WTC11 (cell line): ENCODE measurements around the gene SMIM29. TPM values are rescaled to one million over a fixed set of nuclear protein-coding genes. Genes with fewer than 3 reads are reported as not detected.
A peak's percentile ranks its signal among the peaks of the same experiment; 100 is the strongest.

Experiments used
- ATAC-seq: fragments of 200-7000 bp; cut with Tn5 transposase; 2 replicates; pipeline ENCODE4 v1.10.0; 2021; ENCODE audit warnings: mild to moderate bottlenecking, moderate library complexity
- CTCF ChIA-PET: fragments of 300-600 bp; sonication (Branson Sonifier 250); formaldehyde crosslinking; loops from one replicate; lab custom pipeline; 2021; ENCODE audit warnings: antibody characterized with exemption; lab: Charles Lee
- POLR2A ChIA-PET: fragments of 350-600 bp; sonication (Branson Sonifier 250); formaldehyde crosslinking; loops from one replicate; lab custom pipeline; 2021; ENCODE audit warnings: antibody characterized with exemption; lab: Charles Lee
- DNase-seq: peaks from one replicate; pipeline ENCODE4 v3.0.0; 2021; ENCODE audit warnings: low spot score
- H3K27ac Mint-ChIP-seq: 2 replicates; pipeline ENCODE4 v1.8.0; 2021; ENCODE audit warnings: mixed read lengths
- H3K27me3 Mint-ChIP-seq: 2 replicates; pipeline ENCODE4 v1.8.0; 2021; ENCODE audit warnings: low read depth, mild to moderate bottlenecking, moderate library complexity, mixed read lengths
- H3K36me3 Mint-ChIP-seq: 2 replicates; pipeline ENCODE4 v1.8.0; 2021; ENCODE audit warnings: mixed read lengths
- H3K4me1 Mint-ChIP-seq: 2 replicates; pipeline ENCODE4 v1.8.0; 2022; ENCODE audit warnings: mixed read lengths
- H3K4me3 Mint-ChIP-seq: 2 replicates; pipeline ENCODE4 v1.8.0; 2021; ENCODE audit warnings: mild to moderate bottlenecking, moderate library complexity, mixed read lengths
- H3K9me3 Mint-ChIP-seq: 2 replicates; pipeline ENCODE4 v1.8.0; 2021; ENCODE audit warnings: mixed read lengths
- CBFB ChIP-seq: sonication (generic); formaldehyde crosslinking; IDR thresholded peaks from 2 replicates; pipeline ENCODE4 v1.8.1; 2022; ENCODE audit warnings: mild to moderate bottlenecking, low read depth, missing genetic modification reagents
- KAT7 ChIP-seq: sonication (generic); formaldehyde crosslinking; IDR thresholded peaks from 2 replicates; pipeline ENCODE4 v1.8.1; 2023; ENCODE audit warnings: missing genetic modification reagents, mild to moderate bottlenecking, borderline replicate concordance
- MYBL2 ChIP-seq: sonication (generic); formaldehyde crosslinking; IDR thresholded peaks from 2 replicates; pipeline ENCODE4 v1.8.1; 2023; ENCODE audit warnings: mild to moderate bottlenecking, moderate library complexity, missing genetic modification reagents
- NR1H2 ChIP-seq: sonication (generic); formaldehyde crosslinking; IDR thresholded peaks from 2 replicates; pipeline ENCODE4 v1.9.0; 2021; ENCODE audit warnings: mild to moderate bottlenecking, moderate library complexity, missing genetic modification reagents
- SMAD4 ChIP-seq: sonication (generic); formaldehyde crosslinking; IDR thresholded peaks from 2 replicates; pipeline ENCODE4 v1.8.0; 2022; ENCODE audit warnings: mild to moderate bottlenecking, missing genetic modification reagents
- ZNF121 ChIP-seq: sonication (generic); formaldehyde crosslinking; IDR thresholded peaks from 2 replicates; pipeline ENCODE4 v1.8.0; 2023; ENCODE audit warnings: missing genetic modification reagents
- ZNF138 ChIP-seq: sonication (generic); formaldehyde crosslinking; conservative IDR thresholded peaks from 2 replicates; pipeline ENCODE4 v1.8.1; 2022; ENCODE audit warnings: mild to moderate bottlenecking, moderate library complexity, missing genetic modification reagents
- ZNF423 ChIP-seq: fragments of 250-450 bp; sonication (Bioruptor Pico); IDR thresholded peaks from 2 replicates; pipeline ENCODE4 v2.1.2; 2022; ENCODE audit warnings: mild to moderate bottlenecking, moderate library complexity
- total RNA-seq: library from RNA; stranded (reverse); gene quantifications from 3 replicates; pipeline ENCODE4 v1.2.3, GENCODE V29; 2021
- TF ChIP-seq, protein P1 (sequence below): sonication (generic); formaldehyde crosslinking; IDR thresholded peaks from 2 replicates; pipeline ENCODE4 v1.8.0; 2023; ENCODE audit warnings: mild to moderate bottlenecking, missing genetic modification reagents
- TF ChIP-seq, protein P2 (sequence below): fragments of 250-450 bp; sonication (Bioruptor Pico); IDR thresholded peaks from 2 replicates; pipeline ENCODE4 v1.8.0; 2021; ENCODE audit warnings: mild to moderate bottlenecking
- TF ChIP-seq, protein P3 (sequence below): fragments of 250-450 bp; sonication (Bioruptor Pico); IDR thresholded peaks from 2 replicates; pipeline ENCODE4 v1.9.0; 2021; ENCODE audit warnings: moderate library complexity, mild to moderate bottlenecking, inconsistent platforms, borderline replicate concordance
- TF ChIP-seq, protein P4 (sequence below): sonication (generic); formaldehyde crosslinking; IDR thresholded peaks from 2 replicates; pipeline ENCODE4 v1.8.0; 2022; ENCODE audit warnings: mild to moderate bottlenecking, missing genetic modification reagents

The SMIM29 gene
- total RNA-seq, 1 experiment from 2014 or later = 11.7 TPM

DNA sequence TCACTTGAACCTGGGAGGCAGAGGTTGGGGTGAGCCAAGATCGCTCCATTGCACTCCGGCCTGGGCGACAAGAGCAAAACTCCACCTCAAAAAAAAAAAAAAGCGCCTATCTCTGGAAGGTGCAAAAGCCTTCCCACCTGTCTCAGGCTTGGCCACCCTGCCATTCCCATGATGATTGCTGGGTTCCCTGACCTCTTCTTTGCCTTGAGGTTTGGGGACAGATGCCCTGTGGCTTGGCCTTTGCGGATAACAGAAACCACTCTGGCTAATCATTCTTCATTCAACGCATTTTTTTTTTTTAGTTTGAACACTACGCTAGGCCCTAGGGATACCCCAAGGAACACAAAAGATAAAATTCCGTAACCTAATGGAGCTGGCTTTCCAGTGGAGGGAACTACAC is 18.9 kb downstream of the SMIM29 start (continued):
- TF ChIP-seq KAT7 (CRISPR knock-in tag) (no peak), ZNF121 (CRISPR knock-in tag) (no peak), CBFB (CRISPR knock-in tag) (no peak)
- TF ChIP-seq, protein P1, sequence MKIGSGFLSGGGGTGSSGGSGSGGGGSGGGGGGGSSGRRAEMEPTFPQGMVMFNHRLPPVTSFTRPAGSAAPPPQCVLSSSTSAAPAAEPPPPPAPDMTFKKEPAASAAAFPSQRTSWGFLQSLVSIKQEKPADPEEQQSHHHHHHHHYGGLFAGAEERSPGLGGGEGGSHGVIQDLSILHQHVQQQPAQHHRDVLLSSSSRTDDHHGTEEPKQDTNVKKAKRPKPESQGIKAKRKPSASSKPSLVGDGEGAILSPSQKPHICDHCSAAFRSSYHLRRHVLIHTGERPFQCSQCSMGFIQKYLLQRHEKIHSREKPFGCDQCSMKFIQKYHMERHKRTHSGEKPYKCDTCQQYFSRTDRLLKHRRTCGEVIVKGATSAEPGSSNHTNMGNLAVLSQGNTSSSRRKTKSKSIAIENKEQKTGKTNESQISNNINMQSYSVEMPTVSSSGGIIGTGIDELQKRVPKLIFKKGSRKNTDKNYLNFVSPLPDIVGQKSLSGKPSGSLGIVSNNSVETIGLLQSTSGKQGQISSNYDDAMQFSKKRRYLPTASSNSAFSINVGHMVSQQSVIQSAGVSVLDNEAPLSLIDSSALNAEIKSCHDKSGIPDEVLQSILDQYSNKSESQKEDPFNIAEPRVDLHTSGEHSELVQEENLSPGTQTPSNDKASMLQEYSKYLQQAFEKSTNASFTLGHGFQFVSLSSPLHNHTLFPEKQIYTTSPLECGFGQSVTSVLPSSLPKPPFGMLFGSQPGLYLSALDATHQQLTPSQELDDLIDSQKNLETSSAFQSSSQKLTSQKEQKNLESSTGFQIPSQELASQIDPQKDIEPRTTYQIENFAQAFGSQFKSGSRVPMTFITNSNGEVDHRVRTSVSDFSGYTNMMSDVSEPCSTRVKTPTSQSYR = no peak

DNA sequence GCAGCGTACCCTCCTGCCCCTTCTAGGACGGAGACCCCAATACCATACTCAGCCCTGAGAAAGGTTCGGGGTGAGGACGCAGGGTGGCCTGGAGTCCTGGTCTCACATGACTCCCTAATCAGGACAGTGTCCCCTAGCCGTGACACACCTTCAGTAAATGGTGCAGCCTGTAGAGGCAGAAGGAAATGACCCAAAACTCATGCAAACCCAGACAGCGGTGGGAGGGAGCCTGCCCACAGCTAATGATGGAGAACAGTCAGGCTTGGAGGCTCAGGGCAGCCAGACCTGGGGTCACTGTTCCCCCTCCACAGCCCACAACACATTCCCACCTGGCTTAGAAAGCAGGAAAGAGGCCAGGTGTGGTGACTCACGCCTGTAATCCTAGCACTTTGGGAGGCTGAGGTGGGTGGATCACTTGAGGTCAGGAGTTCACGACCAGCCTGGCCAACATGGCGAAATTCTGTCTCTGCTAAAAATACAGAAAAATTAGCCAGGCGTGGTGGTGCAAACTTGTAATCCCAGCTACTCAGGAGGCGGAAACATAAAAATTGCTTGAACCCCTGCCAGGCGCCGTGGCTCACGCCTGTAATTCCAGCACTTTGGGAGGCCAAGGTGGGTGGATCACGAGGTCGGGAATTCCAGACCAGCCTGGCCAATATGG is 20.9 kb downstream of the SMIM29 start:
- TF ChIP-seq ZNF138 (CRISPR knock-in tag) (no peak), SMAD4 (CRISPR knock-in tag) (no peak), NR1H2 (no peak)
- ChIA-PET POLR2A (interaction anchor here (0.6 to 2.1 kb wide), 8 partner anchors 9 to 531 kb away, joined by 3 to 41 read pairs (median 4); partner anchors contain the start of genes HMGA1 and SMIM29), CTCF (interaction anchor here (0.6 to 1.7 kb wide), 8 partner anchors 12 to 563 kb away, joined by 3 to 24 read pairs (median 4); partner anchors contain the start of gene SMIM29)
- H3K27me3 Mint-ChIP-seq = no peaks in the 10 kb centered on the region; the same call in 1 of the 2 replicates
- no peak overlapping the region for H3K4me3 Mint-ChIP-seq
- no peaks in the 10 kb centered on the region for H3K9me3 Mint-ChIP-seq
- H3K4me1 Mint-ChIP-seq = peaks cover 56% of the 10 kb centered on the region
- no peak for ATAC-seq
- DNase-seq = no peak
- no peaks in the 10 kb centered on the region for H3K36me3 Mint-ChIP-seq
- H3K27ac Mint-ChIP-seq = peak overlapping the region; percentile 98

DNA sequence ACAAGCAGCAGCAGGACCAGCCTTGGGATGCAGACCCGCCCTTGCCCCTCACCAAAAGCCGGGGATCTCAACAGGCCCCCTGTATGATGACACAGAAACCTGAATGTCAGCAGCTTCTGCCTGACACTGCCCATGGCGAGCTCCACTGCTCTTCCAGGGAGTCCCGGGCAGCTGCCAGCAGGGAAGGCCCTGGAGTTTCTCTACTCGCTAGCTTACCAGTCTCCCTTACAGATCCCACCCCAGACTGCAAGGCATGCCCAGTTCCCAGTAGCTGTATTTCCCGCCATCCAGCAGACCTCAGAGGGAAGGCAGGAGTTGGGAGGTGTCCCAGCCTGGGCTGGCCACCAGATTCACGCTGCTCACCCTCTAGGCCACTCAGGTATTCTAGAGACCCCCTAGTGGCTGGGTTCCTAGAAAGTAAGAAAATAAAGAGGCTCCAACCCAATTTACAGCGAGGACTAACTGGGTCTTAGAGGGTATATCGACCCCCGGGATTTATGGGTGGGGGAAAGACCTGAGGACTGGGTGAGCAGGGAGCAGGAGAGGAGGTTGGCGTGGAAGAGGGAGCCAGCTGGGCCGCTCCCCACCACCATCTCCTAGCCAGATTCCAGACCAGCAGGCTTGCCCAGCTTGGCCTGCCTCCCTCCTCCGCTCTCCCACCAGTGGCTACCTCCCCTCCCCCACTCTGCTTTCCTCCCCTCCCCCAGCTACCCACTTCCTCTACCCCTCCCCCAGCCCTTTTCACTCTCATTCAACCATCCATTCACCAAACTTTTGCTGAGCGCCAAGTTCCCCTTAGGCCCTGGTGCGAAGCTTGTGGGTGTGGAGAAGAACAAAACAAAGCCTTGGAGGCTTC is 21.8 kb downstream of the SMIM29 start:
- H3K36me3 Mint-ChIP-seq = no peaks in the 10 kb centered on the region
- H3K27ac Mint-ChIP-seq = peak overlapping the region; percentile 98
- TF ChIP-seq, protein P2, sequence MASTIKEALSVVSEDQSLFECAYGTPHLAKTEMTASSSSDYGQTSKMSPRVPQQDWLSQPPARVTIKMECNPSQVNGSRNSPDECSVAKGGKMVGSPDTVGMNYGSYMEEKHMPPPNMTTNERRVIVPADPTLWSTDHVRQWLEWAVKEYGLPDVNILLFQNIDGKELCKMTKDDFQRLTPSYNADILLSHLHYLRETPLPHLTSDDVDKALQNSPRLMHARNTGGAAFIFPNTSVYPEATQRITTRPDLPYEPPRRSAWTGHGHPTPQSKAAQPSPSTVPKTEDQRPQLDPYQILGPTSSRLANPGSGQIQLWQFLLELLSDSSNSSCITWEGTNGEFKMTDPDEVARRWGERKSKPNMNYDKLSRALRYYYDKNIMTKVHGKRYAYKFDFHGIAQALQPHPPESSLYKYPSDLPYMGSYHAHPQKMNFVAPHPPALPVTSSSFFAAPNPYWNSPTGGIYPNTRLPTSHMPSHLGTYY (CRISPR knock-in tag) = no peak
- TF ChIP-seq, protein P1 = peak; percentile 45; the same call in 1 of the 2 replicates
- TF ChIP-seq ZNF423 (CRISPR knock-in tag) (peak; percentile 18; the same call in 1 of the 2 replicates), MYBL2 (CRISPR knock-in tag) (0 out of 2 replicates have a peak, but pooled peaks have one; percentile 27)
- TF ChIP-seq, protein P3, sequence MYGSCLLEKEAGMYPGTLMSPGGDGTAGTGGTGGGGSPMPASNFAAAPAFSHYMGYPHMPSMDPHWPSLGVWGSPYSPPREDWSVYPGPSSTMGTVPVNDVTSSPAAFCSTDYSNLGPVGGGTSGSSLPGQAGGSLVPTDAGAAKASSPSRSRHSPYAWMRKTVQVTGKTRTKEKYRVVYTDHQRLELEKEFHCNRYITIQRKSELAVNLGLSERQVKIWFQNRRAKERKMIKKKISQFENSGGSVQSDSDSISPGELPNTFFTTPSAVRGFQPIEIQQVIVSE (CRISPR knock-in tag) = no peak
- TF ChIP-seq, protein P4, sequence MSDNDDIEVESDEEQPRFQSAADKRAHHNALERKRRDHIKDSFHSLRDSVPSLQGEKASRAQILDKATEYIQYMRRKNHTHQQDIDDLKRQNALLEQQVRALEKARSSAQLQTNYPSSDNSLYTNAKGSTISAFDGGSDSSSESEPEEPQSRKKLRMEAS = peak; percentile 37; the same call in 1 of the 2 replicates
- ChIA-PET POLR2A (interaction anchor here (0.6 to 2.1 kb wide), 11 partner anchors 10 to 1004 kb away, joined by 3 to 41 read pairs (median 4); partner anchors contain the start of genes GRM4, HMGA1 and SMIM29), CTCF (interaction anchor here (0.6 to 1.7 kb wide), 13 partner anchors 10 to 562 kb away, joined by 3 to 24 read pairs (median 4); partner anchors contain the start of genes HMGA1 and SMIM29)
- H3K27me3 Mint-ChIP-seq = no peaks in the 10 kb centered on the region; the same call in 1 of the 2 replicates
- DNase-seq (peak; percentile 66), ATAC-seq (peak; percentile 35)
- peaks cover 55% of the 10 kb centered on the region for H3K4me1 Mint-ChIP-seq
- no peaks in the 10 kb centered on the region for H3K9me3 Mint-ChIP-seq
- H3K4me3 Mint-ChIP-seq = peak overlapping the region; percentile 20; the same call in 1 of the 2 replicates
